ENCODE data around the gene PGM2L1. TPM values are rescaled to one million over a fixed set of nuclear protein-coding genes. Genes with fewer than 3 reads are reported as not detected.

PGM2L1 gene
- total RNA-seq, 1 donor from 2014 or later, result 8.4 TPM

DNA sequence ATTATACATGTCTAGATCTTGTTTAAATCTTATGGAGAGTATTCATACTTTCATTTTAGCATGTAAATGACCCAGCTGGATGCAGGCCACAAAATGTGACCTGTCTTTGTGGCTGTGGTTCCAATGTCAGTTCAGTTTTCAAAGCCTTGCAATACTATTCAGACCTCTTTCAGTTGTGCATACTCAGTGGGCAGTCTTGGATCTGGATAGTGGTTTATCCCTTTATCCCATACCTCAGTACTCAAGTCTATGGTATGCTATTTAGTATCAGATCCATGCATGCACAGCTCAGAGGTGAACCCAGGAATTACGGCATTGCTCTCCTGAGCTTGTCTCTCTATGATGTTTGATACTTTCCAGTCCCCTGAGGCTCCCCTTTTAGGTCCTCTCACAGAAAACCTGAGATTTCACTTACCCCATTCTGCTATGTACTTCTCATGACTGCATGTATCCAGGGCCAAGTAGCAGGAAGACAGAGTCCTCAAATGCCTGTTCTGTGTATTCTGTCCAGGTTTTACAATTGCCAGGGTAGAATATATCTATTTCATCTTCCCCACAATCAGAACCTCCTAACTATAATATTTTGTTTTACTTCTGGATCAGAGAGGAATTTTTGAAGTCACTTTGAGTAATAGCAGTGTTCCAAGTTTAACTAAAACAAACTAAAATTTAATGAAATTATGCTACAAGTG lies 79.8 kb downstream of the PGM2L1 start:
- Histone ChIP-seq H3K4me1 (peaks cover 0 to 27% of the 10 kb centered on the region in 2 donors), H3K36me3 (no peaks in the 10 kb centered on the region), H3K9me3 (peaks cover 0 to 20% of the 10 kb centered on the region in 2 donors), H3K4me3 (no peak overlapping the region), H3K27me3 (no peaks in the 10 kb centered on the region), H3K27ac (peak overlapping the region in 1 of 2 donors; percentile 65)
- intact Hi-C loops (cut with DNase I), result loop anchor here (5.0 kb wide), 1 partner anchor 146 kb away; the partner anchor contains the start of genes C2CD3 and PPME1
- no peak for DNase-seq (ENCODE audit: low spot score in 2 of 2)
- TF ChIP-seq, protein P1, sequence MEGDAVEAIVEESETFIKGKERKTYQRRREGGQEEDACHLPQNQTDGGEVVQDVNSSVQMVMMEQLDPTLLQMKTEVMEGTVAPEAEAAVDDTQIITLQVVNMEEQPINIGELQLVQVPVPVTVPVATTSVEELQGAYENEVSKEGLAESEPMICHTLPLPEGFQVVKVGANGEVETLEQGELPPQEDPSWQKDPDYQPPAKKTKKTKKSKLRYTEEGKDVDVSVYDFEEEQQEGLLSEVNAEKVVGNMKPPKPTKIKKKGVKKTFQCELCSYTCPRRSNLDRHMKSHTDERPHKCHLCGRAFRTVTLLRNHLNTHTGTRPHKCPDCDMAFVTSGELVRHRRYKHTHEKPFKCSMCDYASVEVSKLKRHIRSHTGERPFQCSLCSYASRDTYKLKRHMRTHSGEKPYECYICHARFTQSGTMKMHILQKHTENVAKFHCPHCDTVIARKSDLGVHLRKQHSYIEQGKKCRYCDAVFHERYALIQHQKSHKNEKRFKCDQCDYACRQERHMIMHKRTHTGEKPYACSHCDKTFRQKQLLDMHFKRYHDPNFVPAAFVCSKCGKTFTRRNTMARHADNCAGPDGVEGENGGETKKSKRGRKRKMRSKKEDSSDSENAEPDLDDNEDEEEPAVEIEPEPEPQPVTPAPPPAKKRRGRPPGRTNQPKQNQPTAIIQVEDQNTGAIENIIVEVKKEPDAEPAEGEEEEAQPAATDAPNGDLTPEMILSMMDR (IDR thresholded peaks at IDR 0.05), result no peak

DNA sequence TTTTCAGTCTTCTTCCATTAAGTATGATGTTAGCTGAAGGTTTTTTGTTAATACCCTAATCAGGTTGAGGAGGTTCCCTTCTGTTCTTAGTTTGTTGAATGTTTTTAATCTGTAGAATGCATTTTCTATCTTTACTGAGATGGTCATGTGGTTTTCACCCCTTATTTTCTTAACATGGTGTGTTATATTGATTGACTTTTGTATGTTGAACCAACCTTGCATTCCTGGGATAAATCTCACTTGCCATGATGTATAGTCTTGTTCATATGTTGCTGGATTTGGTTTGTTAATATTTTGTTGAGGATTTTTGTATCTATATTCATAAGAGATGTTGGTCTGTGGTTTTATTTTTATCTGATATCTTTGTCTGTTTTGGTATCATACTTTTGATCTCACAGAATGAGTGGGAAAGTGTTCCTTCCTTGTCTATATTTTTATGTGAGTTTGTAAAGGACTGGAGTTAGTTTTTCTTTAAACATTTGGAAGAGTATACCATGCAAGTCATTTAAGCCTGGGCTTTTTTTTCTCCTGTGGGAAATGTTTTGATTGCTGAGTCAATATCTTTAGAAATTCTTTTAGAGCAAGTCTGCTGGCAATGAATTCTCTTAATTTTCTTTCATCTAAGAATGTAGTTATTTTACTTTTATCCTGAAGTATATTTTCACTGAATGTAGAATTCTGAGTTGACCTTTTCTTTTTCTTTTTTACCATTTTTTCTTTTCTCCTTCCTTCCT lies 81.3 kb downstream of the PGM2L1 start:
- Histone ChIP-seq H3K27ac (no peak overlapping the region), H3K36me3 (no peaks in the 10 kb centered on the region), H3K9me3 (peaks cover 0 to 20% of the 10 kb centered on the region in 2 donors), H3K4me3 (no peak overlapping the region), H3K27me3 (no peaks in the 10 kb centered on the region), H3K4me1 (peaks cover 0 to 13% of the 10 kb centered on the region in 2 donors)
- TF ChIP-seq, protein P1 (IDR thresholded peaks at IDR 0.05), result no peak
- DNase-seq (ENCODE audit: low spot score in 2 of 2), result no peak
- intact Hi-C loops (cut with DNase I), result loop anchor here (5.0 kb wide), 1 partner anchor 145 kb away; the partner anchor contains the start of genes C2CD3 and PPME1

DNA sequence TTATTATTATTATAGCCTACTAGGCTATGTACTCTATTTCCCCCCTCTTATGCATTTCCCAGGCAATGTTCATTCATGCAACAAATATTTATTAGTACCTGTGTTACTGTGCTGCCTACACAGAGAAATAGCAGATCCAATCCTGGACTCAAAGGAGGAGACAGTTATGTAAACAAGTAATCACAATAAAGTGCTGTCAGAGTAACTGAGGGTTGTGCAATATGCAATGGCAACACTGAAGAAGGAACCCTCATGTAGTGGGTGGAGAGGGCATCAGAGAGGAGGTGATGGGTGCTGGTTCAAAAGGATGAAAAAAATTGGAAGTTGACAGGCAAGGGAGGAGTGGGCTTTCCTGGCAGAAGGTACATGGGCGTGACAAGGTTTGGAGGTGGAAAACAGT lies 85.9 kb downstream of the PGM2L1 start:
- Histone ChIP-seq H3K4me3 (no peak overlapping the region), H3K36me3 (no peaks in the 10 kb centered on the region), H3K27me3 (no peaks in the 10 kb centered on the region), H3K4me1 (peaks cover 0 to 4% of the 10 kb centered on the region in 2 donors), H3K27ac (no peak overlapping the region), H3K9me3 (peaks cover 0 to 11% of the 10 kb centered on the region in 2 donors)
- intact Hi-C loops (cut with DNase I), result no loop called here
- TF ChIP-seq, protein P1 (IDR thresholded peaks at IDR 0.05), result no peak
- DNase-seq (ENCODE audit: low spot score in 2 of 2), result no peak

DNA sequence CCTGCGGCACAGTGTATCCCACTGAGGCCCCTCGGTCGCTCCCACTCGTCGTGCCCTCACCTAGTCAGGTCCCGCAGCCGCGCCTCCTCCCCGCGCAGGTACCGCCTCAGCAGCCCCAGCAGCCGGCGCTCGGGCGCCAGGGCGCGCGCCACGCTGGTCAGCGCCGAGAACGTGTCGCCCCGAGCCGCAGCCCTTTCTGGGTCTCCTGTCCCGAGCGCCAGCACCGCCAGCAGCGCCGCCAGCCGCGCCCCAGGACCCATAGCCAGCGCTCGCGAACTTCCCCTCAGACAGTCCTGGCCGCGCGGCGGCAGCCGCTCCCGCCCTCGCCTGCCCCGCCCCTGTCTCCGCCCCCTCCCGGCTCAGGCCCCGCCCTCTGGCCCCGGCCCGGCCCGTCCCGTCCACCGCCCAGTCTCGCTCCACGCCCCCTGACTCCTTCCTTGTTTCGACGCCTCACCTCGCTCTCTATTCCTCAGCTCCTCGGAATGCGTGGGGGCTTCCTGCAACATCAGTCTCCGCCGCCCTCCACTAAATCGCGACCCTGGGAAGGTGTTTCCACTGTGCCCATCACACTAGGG lies 86.8 kb downstream of the PGM2L1 start, which contains the start of gene P4HA3:
Gene P4HA3 (minus strand): TSS at position 289 of the 575 bp plus-strand sequence. CDS start 29 bp downstream, at position 260.
- intact Hi-C loops (cut with DNase I), result no loop called here
- H3K27me3 ChIP-seq, result no peaks in the 10 kb centered on the region
- no peak within 1 kb of the TSS for H3K27ac ChIP-seq
- peaks cover 0 to 5% of the 10 kb centered on the region in 2 donors for H3K9me3 ChIP-seq
- H3K4me3 ChIP-seq, result peak within 1 kb of the TSS; percentile 48 to 62
- no peak for DNase-seq (ENCODE audit: low spot score in 2 of 2)
- TF ChIP-seq, protein P1 (IDR thresholded peaks at IDR 0.05), result peak in 1 of 3 experiments; percentile 8
- H3K36me3 ChIP-seq, result no peaks in the 10 kb centered on the region
- H3K4me1 ChIP-seq, result peaks cover 0 to 6% of the 10 kb centered on the region in 2 donors

DNA sequence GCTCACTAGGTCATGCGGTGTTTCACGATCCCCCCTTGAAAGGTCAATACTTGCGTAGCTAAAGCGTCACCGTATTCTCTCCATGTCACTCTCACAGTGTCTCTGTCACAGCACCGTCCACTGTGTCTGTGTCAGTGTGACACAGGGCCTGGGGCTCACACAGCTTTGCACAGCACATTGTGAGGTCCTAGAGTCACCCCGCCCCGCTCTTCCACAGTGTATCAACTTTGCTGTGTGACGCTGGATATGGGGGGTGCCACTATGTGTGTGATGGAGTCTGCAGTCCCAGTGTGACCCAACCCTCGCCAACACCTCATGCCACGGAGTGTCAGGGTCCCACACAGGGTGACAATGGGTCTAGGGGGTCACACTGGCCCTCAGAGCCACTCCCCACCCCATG lies 87.4 kb downstream of the PGM2L1 start:
- H3K36me3 ChIP-seq, result no peaks in the 10 kb centered on the region
- peak overlapping the region; percentile 48 to 62 for H3K4me3 ChIP-seq
- no peak for DNase-seq (ENCODE audit: low spot score in 2 of 2)
- TF ChIP-seq, protein P1 (IDR thresholded peaks at IDR 0.05), result no peak
- peaks cover 0 to 6% of the 10 kb centered on the region in 2 donors for H3K4me1 ChIP-seq
- H3K9me3 ChIP-seq, result no peaks in the 10 kb centered on the region
- H3K27me3 ChIP-seq, result no peaks in the 10 kb centered on the region
- no peak overlapping the region for H3K27ac ChIP-seq
- intact Hi-C loops (cut with DNase I), result no loop called here

All from ascending aorta (tissue), 2 donors.